KMS-11 (cell line): ENCODE data around the gene KDM5A.

Experiments
- H2AFZ ChIP-seq: fragments of 200-600 bp; sonication (generic); 2 replicates; pipeline ENCODE4 v1.6.1; 2016; ENCODE audit warnings: antibody characterized with exemption, mixed run types, low read depth
- H3K27ac ChIP-seq: fragments of 200-600 bp; sonication (generic); 2 replicates; pipeline ENCODE4 v1.6.1; 2016; ENCODE audit warnings: mild to moderate bottlenecking, mixed run types
- H3K27me3 ChIP-seq: fragments of 200-600 bp; sonication (generic); 2 replicates; pipeline ENCODE4 v1.6.1; 2017; ENCODE audit warnings: mild to moderate bottlenecking, low read depth, mixed run types, moderate library complexity; ENCODE audit not compliant: insufficient read depth
- H3K36me3 ChIP-seq: fragments of 200-600 bp; sonication (generic); 2 replicates; pipeline ENCODE4 v1.6.1; 2017; ENCODE audit warnings: mild to moderate bottlenecking, mixed run types; ENCODE audit not compliant: insufficient read depth
- H3K4me1 ChIP-seq: fragments of 200-600 bp; sonication (generic); 2 replicates; pipeline ENCODE4 v1.6.1; 2016; ENCODE audit warnings: mild to moderate bottlenecking, low read depth, mixed run types; ENCODE audit not compliant: poor library complexity, severe bottlenecking
- H3K4me2 ChIP-seq: fragments of 200-600 bp; sonication (generic); 2 replicates; pipeline ENCODE4 v1.7.0; 2016; ENCODE audit warnings: mild to moderate bottlenecking, mixed run types
- H3K4me3 ChIP-seq: fragments of 200-600 bp; sonication (generic); IDR thresholded peaks from 2 replicates; pipeline ENCODE4 v1.6.1; 2017; ENCODE audit warnings: low read depth, low read length, mixed read lengths; ENCODE audit not compliant: insufficient read depth
- H3K79me2 ChIP-seq: fragments of 200-600 bp; sonication (generic); 2 replicates; pipeline ENCODE4 v1.6.1; 2016; ENCODE audit warnings: low read depth, mixed run types; ENCODE audit not compliant: insufficient read depth
- H3K9ac ChIP-seq: fragments of 200-600 bp; sonication (generic); 2 replicates; pipeline ENCODE4 v1.6.1; 2016; ENCODE audit warnings: mild to moderate bottlenecking, mixed run types
- H4K20me1 ChIP-seq: fragments of 200-600 bp; sonication (generic); 2 replicates; pipeline ENCODE4 v1.6.1; 2016; ENCODE audit warnings: mild to moderate bottlenecking, mixed run types; ENCODE audit not compliant: insufficient read depth
- CTCF ChIP-seq: fragments of 200-600 bp; sonication (generic); conservative IDR thresholded peaks from 2 replicates; pipeline ENCODE4 v1.6.1; 2017; ENCODE audit warnings: low read depth, mild to moderate bottlenecking, antibody characterized with exemption, low read length, moderate library complexity, mixed read lengths

KDM5A gene

GRCh38 chr12:323507-323906 is 65.6 kb downstream of the KDM5A start:
- no peak overlapping the region for H3K4me2 ChIP-seq
- peaks cover 17% of the 10 kb centered on the region for H3K4me1 ChIP-seq
- H3K36me3 ChIP-seq = peaks cover 6% of the 10 kb centered on the region; the same call in 1 of the 2 replicates
- H2AFZ ChIP-seq = no peak overlapping the region
- H3K79me2 ChIP-seq = no peaks in the 10 kb centered on the region
- no peak overlapping the region for H3K4me3 ChIP-seq
- H3K27me3 ChIP-seq = no peaks in the 10 kb centered on the region
- H4K20me1 ChIP-seq = no peaks in the 10 kb centered on the region
- no peak overlapping the region for H3K27ac ChIP-seq
- TF ChIP-seq CTCF = no peak
- H3K9ac ChIP-seq = no peak overlapping the region

GRCh38 chr12:321606-322326 is 67.4 kb downstream of the KDM5A start:
- no peak overlapping the region for H3K9ac ChIP-seq
- peaks cover 23% of the 10 kb centered on the region; the same call in 1 of the 2 replicates for H3K36me3 ChIP-seq
- H3K4me1 ChIP-seq = peaks cover 9% of the 10 kb centered on the region
- H3K4me3 ChIP-seq = no peak overlapping the region
- H4K20me1 ChIP-seq = no peaks in the 10 kb centered on the region
- no peak overlapping the region for H3K27ac ChIP-seq
- no peaks in the 10 kb centered on the region for H3K79me2 ChIP-seq
- H2AFZ ChIP-seq = no peak overlapping the region
- H3K27me3 ChIP-seq = no peaks in the 10 kb centered on the region
- H3K4me2 ChIP-seq = no peak overlapping the region
- TF ChIP-seq CTCF = no peak; the same call in 1 of the 2 replicates

GRCh38 chr12:318759-319515 is 70.2 kb downstream of the KDM5A start:
- H3K79me2 ChIP-seq = no peaks in the 10 kb centered on the region
- no peaks in the 10 kb centered on the region for H3K4me1 ChIP-seq
- no peak overlapping the region for H2AFZ ChIP-seq
- no peak overlapping the region for H3K9ac ChIP-seq
- no peak overlapping the region for H3K4me3 ChIP-seq
- no peaks in the 10 kb centered on the region for H3K27me3 ChIP-seq
- H3K27ac ChIP-seq = no peak overlapping the region
- TF ChIP-seq CTCF = no peak
- peaks cover 23% of the 10 kb centered on the region; the same call in 1 of the 2 replicates for H3K36me3 ChIP-seq
- H4K20me1 ChIP-seq = no peaks in the 10 kb centered on the region
- no peak overlapping the region for H3K4me2 ChIP-seq

GRCh38 chr12:308511-308910 is 80.6 kb downstream of the KDM5A start:
- peaks cover 15% of the 10 kb centered on the region; the same call in 1 of the 2 replicates for H3K36me3 ChIP-seq
- H3K27ac ChIP-seq = no peak overlapping the region
- TF ChIP-seq CTCF = no peak
- no peaks in the 10 kb centered on the region for H3K79me2 ChIP-seq
- H4K20me1 ChIP-seq = no peaks in the 10 kb centered on the region
- H3K27me3 ChIP-seq = no peaks in the 10 kb centered on the region
- H3K4me2 ChIP-seq = no peak overlapping the region
- no peak overlapping the region for H3K4me3 ChIP-seq
- no peak overlapping the region for H2AFZ ChIP-seq
- H3K9ac ChIP-seq = no peak overlapping the region
- no peaks in the 10 kb centered on the region for H3K4me1 ChIP-seq
